HL-60 (cell line): Measurements from ENCODE around the gene FAR1.

Experiments
- GABPA ChIP-seq: IDR thresholded peaks from 2 replicates; pipeline ENCODE4 v1.6.1; 2012; ENCODE audit warnings: low read depth
- POLR2AphosphoS5 ChIP-seq: IDR thresholded peaks from 2 replicates; pipeline ENCODE4 v1.6.1; 2012; ENCODE audit warnings: low read depth
- SPI1 ChIP-seq: IDR thresholded peaks from 2 replicates; pipeline ENCODE4 v1.6.1; 2012; ENCODE audit warnings: low read depth, mild to moderate bottlenecking, borderline replicate concordance
- TF ChIP-seq, protein P1 (sequence below): IDR thresholded peaks from one replicate; pipeline ENCODE4 v1.5.1; 2011; ENCODE audit warnings: low read length, control low read depth, inconsistent platforms; ENCODE audit not compliant: insufficient read depth
- TF ChIP-seq, protein P2 (sequence below): IDR thresholded peaks from 2 replicates; pipeline ENCODE4 v1.6.1; 2012; ENCODE audit warnings: low read depth; ENCODE audit not compliant: insufficient replicate concordance

DNA sequence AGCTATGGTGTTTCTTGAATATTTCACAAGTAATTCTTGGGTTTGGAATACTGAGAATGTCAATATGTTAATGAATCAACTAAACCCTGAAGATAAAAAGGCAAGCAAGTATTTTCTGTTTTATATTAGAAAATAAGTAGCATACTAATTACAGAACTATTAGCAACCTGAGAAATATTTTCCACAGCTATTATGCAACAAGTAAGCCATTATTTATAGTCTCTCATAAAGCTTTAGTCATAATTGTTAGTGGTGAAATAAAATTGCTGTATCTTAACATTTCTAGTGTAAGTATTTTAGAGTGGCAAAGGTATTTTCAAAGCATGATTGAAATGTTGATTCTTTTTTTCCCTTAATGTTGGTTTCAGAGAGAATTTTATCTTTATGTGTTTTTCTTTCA is 53.3 kb downstream of the FAR1 start:
- TF ChIP-seq, protein P1, sequence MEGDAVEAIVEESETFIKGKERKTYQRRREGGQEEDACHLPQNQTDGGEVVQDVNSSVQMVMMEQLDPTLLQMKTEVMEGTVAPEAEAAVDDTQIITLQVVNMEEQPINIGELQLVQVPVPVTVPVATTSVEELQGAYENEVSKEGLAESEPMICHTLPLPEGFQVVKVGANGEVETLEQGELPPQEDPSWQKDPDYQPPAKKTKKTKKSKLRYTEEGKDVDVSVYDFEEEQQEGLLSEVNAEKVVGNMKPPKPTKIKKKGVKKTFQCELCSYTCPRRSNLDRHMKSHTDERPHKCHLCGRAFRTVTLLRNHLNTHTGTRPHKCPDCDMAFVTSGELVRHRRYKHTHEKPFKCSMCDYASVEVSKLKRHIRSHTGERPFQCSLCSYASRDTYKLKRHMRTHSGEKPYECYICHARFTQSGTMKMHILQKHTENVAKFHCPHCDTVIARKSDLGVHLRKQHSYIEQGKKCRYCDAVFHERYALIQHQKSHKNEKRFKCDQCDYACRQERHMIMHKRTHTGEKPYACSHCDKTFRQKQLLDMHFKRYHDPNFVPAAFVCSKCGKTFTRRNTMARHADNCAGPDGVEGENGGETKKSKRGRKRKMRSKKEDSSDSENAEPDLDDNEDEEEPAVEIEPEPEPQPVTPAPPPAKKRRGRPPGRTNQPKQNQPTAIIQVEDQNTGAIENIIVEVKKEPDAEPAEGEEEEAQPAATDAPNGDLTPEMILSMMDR: no peak
- TF ChIP-seq, protein P2, sequence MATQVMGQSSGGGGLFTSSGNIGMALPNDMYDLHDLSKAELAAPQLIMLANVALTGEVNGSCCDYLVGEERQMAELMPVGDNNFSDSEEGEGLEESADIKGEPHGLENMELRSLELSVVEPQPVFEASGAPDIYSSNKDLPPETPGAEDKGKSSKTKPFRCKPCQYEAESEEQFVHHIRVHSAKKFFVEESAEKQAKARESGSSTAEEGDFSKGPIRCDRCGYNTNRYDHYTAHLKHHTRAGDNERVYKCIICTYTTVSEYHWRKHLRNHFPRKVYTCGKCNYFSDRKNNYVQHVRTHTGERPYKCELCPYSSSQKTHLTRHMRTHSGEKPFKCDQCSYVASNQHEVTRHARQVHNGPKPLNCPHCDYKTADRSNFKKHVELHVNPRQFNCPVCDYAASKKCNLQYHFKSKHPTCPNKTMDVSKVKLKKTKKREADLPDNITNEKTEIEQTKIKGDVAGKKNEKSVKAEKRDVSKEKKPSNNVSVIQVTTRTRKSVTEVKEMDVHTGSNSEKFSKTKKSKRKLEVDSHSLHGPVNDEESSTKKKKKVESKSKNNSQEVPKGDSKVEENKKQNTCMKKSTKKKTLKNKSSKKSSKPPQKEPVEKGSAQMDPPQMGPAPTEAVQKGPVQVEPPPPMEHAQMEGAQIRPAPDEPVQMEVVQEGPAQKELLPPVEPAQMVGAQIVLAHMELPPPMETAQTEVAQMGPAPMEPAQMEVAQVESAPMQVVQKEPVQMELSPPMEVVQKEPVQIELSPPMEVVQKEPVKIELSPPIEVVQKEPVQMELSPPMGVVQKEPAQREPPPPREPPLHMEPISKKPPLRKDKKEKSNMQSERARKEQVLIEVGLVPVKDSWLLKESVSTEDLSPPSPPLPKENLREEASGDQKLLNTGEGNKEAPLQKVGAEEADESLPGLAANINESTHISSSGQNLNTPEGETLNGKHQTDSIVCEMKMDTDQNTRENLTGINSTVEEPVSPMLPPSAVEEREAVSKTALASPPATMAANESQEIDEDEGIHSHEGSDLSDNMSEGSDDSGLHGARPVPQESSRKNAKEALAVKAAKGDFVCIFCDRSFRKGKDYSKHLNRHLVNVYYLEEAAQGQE: no peak
- TF ChIP-seq POLR2AphosphoS5: no peak
- no peak for TF ChIP-seq GABPA
- TF ChIP-seq SPI1: no peak
